HG02763 (cell line): ENCODE results near the gene ADGRL3.
"Not testable (repeated sequence)": the region's sequence is repeated elsewhere in the genome, so short reads cannot be mapped to it uniquely, and the experiment has no call there.

Experiments
- ATAC-seq: cut with Tn5 transposase; IDR thresholded peaks from one replicate; pipeline ENCODE4 v1.9.1; 2021; ENCODE audit warnings: mild to moderate bottlenecking, moderate library complexity; ENCODE audit not compliant: unreplicated experiment

Gene ADGRL3

GRCh38 chr4:61714387-61714911 lies 514.3 kb downstream of the ADGRL3 start:
- no peak for ATAC-seq

- no peak for ATAC-seq
Measured at GRCh38 chr4:61716426-61716825, 516.3 kb downstream of the ADGRL3 start.

- no peak for ATAC-seq
Measured at GRCh38 chr4:61723492-61723891, 523.4 kb downstream of the ADGRL3 start.

GRCh38 chr4:61727286-61727685 lies 527.2 kb downstream of the ADGRL3 start:
- no peak for ATAC-seq

GRCh38 chr4:61734409-61734808 lies 534.3 kb downstream of the ADGRL3 start:
- no peak for ATAC-seq

GRCh38 chr4:61739887-61740286 lies 539.8 kb downstream of the ADGRL3 start:
- ATAC-seq: no peak

- no peak for ATAC-seq
Measured at GRCh38 chr4:61740886-61741285, 540.8 kb downstream of the ADGRL3 start.

- no peak for ATAC-seq
Measured at GRCh38 chr4:61741327-61742096, 541.4 kb downstream of the ADGRL3 start.

- ATAC-seq: no peak
Measured at GRCh38 chr4:61750810-61751209, 550.7 kb downstream of the ADGRL3 start.

- no peak for ATAC-seq
Measured at GRCh38 chr4:61752617-61753016, 552.5 kb downstream of the ADGRL3 start.

- no peak for ATAC-seq
Measured at GRCh38 chr4:61753739-61754138, 553.6 kb downstream of the ADGRL3 start.

GRCh38 chr4:61756937-61757336 lies 556.8 kb downstream of the ADGRL3 start:
- ATAC-seq: not testable (repeated sequence)

- not testable (repeated sequence) for ATAC-seq
Measured at GRCh38 chr4:61757983-61758382, 557.9 kb downstream of the ADGRL3 start.

GRCh38 chr4:61758596-61758995 lies 558.5 kb downstream of the ADGRL3 start:
- ATAC-seq: not testable (repeated sequence)

- not testable (repeated sequence) for ATAC-seq
Measured at GRCh38 chr4:61759245-61759644, 559.1 kb downstream of the ADGRL3 start.

GRCh38 chr4:61759885-61760284 lies 559.8 kb downstream of the ADGRL3 start:
- ATAC-seq: not testable (repeated sequence)

- ATAC-seq: no peak
Measured at GRCh38 chr4:61760820-61761219, 560.7 kb downstream of the ADGRL3 start.

GRCh38 chr4:61762722-61763627 lies 562.8 kb downstream of the ADGRL3 start:
- no peak for ATAC-seq

GRCh38 chr4:61763682-61764081 lies 563.6 kb downstream of the ADGRL3 start:
- no peak for ATAC-seq

GRCh38 chr4:61764090-61764489 lies 564.0 kb downstream of the ADGRL3 start:
- not testable (repeated sequence) for ATAC-seq

GRCh38 chr4:61769444-61770167 lies 569.5 kb downstream of the ADGRL3 start:
- not testable (repeated sequence) for ATAC-seq
